ENCODE data around the gene ACY1. TPM values are rescaled to one million over a fixed set of nuclear protein-coding genes. Genes with fewer than 3 reads are reported as not detected.

Gene ACY1
- total RNA-seq, 1 experiment from 2014 or later = 50.3 TPM

- TF ChIP-seq POLR2AphosphoS5 (IDR thresholded peaks at IDR 0.05; ENCODE audit: low read depth, low read length) (no peak), TCF7L2 (IDR thresholded peaks at IDR 0.05; ENCODE audit: low read depth, low read length) (no peak), SIN3A (IDR thresholded peaks at IDR 0.05; ENCODE audit: borderline replicate concordance, insufficient read depth, low read depth, low read length) (no peak), CTCF (IDR thresholded peaks at IDR 0.05) (no peak), REST (IDR thresholded peaks at IDR 0.05; ENCODE audit: insufficient read depth in 1 of 2, low read depth in 2 of 2, low read length in 1 of 2) (no peak)
- intact Hi-C loops (cut with micrococcal nuclease; ENCODE audit: unreplicated experiment) = no loop called here
- DNase-seq (ENCODE audit: low read depth, low spot score) = no peak
- in situ Hi-C loops (cut with HindIII; ENCODE audit: low pct_unique_long_range_greater_than_20kb, low sequenced_read_pairs) = no loop called here
- no peak for ATAC-seq
- BruUV-seq (replicated peaks) = no TSS peak
- no peak overlapping the region for H3K27ac ChIP-seq (ENCODE audit: low read length)
- no peaks in the 10 kb centered on the region for H3K36me3 ChIP-seq (ENCODE audit: control insufficient read depth, insufficient read depth, low read length)
- no peak overlapping the region for H3K4me3 ChIP-seq (ENCODE audit: low read depth in 2 of 2, low read length in 2 of 2)
- CTCF ChIA-PET = interaction anchor here (0.7 kb wide), 1 partner anchor 18 kb away, joined by 8 read pairs; the partner anchor contains the start of gene PCBP4
- POLR2A ChIA-PET = no interaction called here
- H3K4me1 ChIP-seq (ENCODE audit: control insufficient read depth, insufficient read depth, low read length) = peaks cover 12% of the 10 kb centered on the region
- no peaks in the 10 kb centered on the region for H3K9me3 ChIP-seq (ENCODE audit: control insufficient read depth, insufficient read depth, low read depth, low read length)
- H3K27me3 ChIP-seq (ENCODE audit: control insufficient read depth, insufficient read depth, low read length) = no peaks in the 10 kb centered on the region
These were observed 1.7 kb downstream of the ACY1 start for GRCh38 chr3:51985063-51985462.

DNA sequence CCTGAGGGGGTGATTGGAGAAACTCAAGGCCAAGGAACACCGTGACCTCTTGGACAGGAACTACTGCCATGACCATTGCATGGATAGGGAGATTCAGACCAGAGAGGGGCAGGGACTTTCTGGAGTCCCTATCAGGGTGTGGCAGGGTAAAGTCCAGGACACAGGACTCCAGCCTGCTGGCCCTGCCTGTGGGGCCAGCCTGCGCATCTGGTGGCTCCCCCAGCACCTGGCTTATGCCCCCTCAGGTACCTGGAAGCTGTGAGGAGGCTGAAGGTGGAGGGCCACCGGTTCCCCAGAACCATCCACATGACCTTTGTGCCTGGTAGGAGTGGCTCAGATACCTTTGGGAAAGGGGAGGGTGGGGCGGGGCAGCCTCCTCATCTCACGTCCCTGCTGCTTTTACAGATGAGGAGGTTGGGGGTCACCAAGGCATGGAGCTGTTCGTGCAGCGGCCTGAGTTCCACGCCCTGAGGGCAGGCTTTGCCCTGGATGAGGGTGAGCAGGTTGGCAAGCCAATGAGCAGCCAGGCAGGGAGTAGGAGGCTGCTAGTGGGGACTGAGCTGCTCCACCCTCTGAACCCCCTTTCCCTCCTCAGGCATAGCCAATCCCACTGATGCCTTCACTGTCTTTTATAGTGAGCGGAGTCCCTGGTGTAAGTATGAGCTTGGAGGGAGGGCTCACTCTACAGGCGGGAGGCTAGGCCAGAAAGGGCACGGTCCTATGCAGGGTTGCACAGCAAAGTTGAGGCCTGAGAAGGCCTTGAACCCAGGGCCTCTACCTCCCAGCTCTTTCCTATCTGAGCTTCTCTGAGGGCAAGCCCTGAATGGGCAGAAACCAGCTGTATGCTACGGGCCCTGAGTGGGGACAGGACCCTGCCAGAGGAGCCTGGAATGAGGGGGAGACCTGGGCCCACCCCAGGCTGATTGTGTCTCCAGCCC, 2.9 kb downstream of the ACY1 start:
- Histone ChIP-seq H3K4me1 (ENCODE audit: control insufficient read depth, insufficient read depth, low read length) (peaks cover 12% of the 10 kb centered on the region), H3K4me3 (ENCODE audit: low read depth in 2 of 2, low read length in 2 of 2) (no peak overlapping the region), H3K27ac (ENCODE audit: low read length) (no peak overlapping the region), H3K36me3 (ENCODE audit: control insufficient read depth, insufficient read depth, low read length) (no peaks in the 10 kb centered on the region), H3K9me3 (ENCODE audit: control insufficient read depth, insufficient read depth, low read depth, low read length) (no peaks in the 10 kb centered on the region), H3K27me3 (ENCODE audit: control insufficient read depth, insufficient read depth, low read length) (no peaks in the 10 kb centered on the region)
- POLR2A ChIA-PET = no interaction called here
- in situ Hi-C loops (cut with HindIII; ENCODE audit: low pct_unique_long_range_greater_than_20kb, low sequenced_read_pairs) = no loop called here
- BruUV-seq (replicated peaks) = no TSS peak
- no peak for DNase-seq (ENCODE audit: low read depth, low spot score)
- CTCF ChIA-PET = interaction anchor here (0.5 kb wide), 1 partner anchor 116 kb away, joined by 3 read pairs; no protein-coding TSS in a partner anchor
- TF ChIP-seq CTCF (IDR thresholded peaks at IDR 0.05) = no peak
- no peak for TF ChIP-seq POLR2AphosphoS5 (IDR thresholded peaks at IDR 0.05; ENCODE audit: low read depth, low read length)
- TF ChIP-seq REST (IDR thresholded peaks at IDR 0.05; ENCODE audit: insufficient read depth in 1 of 2, low read depth in 2 of 2, low read length in 1 of 2) = no peak
- no peak for TF ChIP-seq TCF7L2 (IDR thresholded peaks at IDR 0.05; ENCODE audit: low read depth, low read length)
- TF ChIP-seq SIN3A (IDR thresholded peaks at IDR 0.05; ENCODE audit: borderline replicate concordance, insufficient read depth, low read depth, low read length) = no peak
- intact Hi-C loops (cut with micrococcal nuclease; ENCODE audit: unreplicated experiment) = no loop called here
- no peak for ATAC-seq

Measured in Panc1 (cell line).